HepG2 (cell line): ENCODE results near the gene SLBP. TPM values are rescaled to one million over a fixed set of nuclear protein-coding genes. Genes with fewer than 3 reads are reported as not detected.
A peak's percentile ranks its signal among the peaks of the same experiment; 100 is the strongest.

Experiments
- ATAC-seq: fragments of 200-7000 bp; cut with Tn5 transposase; 3 replicates; pipeline ENCODE4 v1.9.1; 2020; ENCODE audit warnings: mild to moderate bottlenecking, moderate library complexity
- BruUV-seq: library from RNA; stranded (reverse); fragments of 400-500 nt; replicated peaks from 2 replicates; lab custom pipeline; 2021; lab: Mats Ljungman, UMichigan
- CTCF ChIA-PET: fragments of 300-600 bp; formaldehyde crosslinking; extraction: SDS; loops from one replicate; lab custom pipeline; 2021; ENCODE audit warnings: low total read pairs, inconsistent platforms, low intra/inter-chr PET ratio; lab: Yijun Ruan, JAX
- POLR2A ChIA-PET: fragments of 350-600 bp; sonication (Branson Sonifier 250); formaldehyde crosslinking; loops from one replicate; lab custom pipeline; 2020; ENCODE audit warnings: antibody characterized with exemption, inconsistent platforms; lab: Yijun Ruan, JAX
- DNase-seq: peaks from one replicate; pipeline ENCODE4 v3.0.0-alpha.2; 2015; ENCODE audit warnings: low spot score
- FAIRE-seq: peaks from 3 replicates; lab custom pipeline; 2011; peaks lifted over from hg19 to GRCh38; lab: Jason Lieb, UNC
- H2AFZ ChIP-seq: one replicate; pipeline ENCODE4 v1.6.1; 2011; ENCODE audit warnings: low read length, inconsistent platforms
- H3K27ac ChIP-seq: fragments of 300-600 bp; 3 replicates; pipeline ENCODE4 v1.8.0; 2011; ENCODE audit warnings: mixed run types, mild to moderate bottlenecking, mixed read lengths, low read length, inconsistent platforms; ENCODE audit not compliant: insufficient read depth; ENCODE audit errors: extremely low read length
- H3K27me3 ChIP-seq, 2 experiments: fragments of 200-600 bp in 1 of 2; 2 replicates in 1 of 2; 3 replicates in 1 of 2; pipeline versions ENCODE4 v1.6.0 to v1.8.0; 2011; ENCODE audit warnings: low read length in 2 of 2, mild to moderate bottlenecking in 2 of 2, moderate library complexity in 2 of 2, inconsistent platforms in 1 of 2; ENCODE audit not compliant: insufficient read depth in 2 of 2, control insufficient read depth in 1 of 2
- H3K36me3 ChIP-seq, 2 experiments: fragments of 200-600 bp in 1 of 2; replicated peaks in 1 of 2; 2 replicates in 1 of 2; 3 replicates in 1 of 2; pipeline versions ENCODE4 v1.5.1 to v1.8.0; 2011; ENCODE audit warnings: low read length in 2 of 2, inconsistent platforms in 1 of 2; ENCODE audit not compliant: insufficient read depth in 2 of 2, control insufficient read depth in 1 of 2
- H3K4me1 ChIP-seq: 2 replicates; pipeline ENCODE4 v1.5.1; 2012; ENCODE audit warnings: low read length, inconsistent platforms; ENCODE audit not compliant: insufficient read depth
- H3K4me2 ChIP-seq: 2 replicates; pipeline ENCODE4 v1.6.0; 2011; ENCODE audit warnings: low read depth, low read length, inconsistent platforms
- H3K4me3 ChIP-seq, 3 experiments: fragments of 200-600 bp in 1 of 3; sonication (generic), shearing (Covaris generic) in 1 of 3; replicated peaks in 1 of 3; 2 replicates each; pipeline ENCODE4 v1.5.1; 2011 to 2016; ENCODE audit warnings: low read length in 3 of 3, inconsistent platforms in 2 of 3, low read depth in 2 of 3, mild to moderate bottlenecking in 2 of 3, control low read depth in 1 of 3, mixed read lengths in 1 of 3; ENCODE audit not compliant: insufficient read depth in 1 of 3
- H3K79me2 ChIP-seq: one replicate; pipeline ENCODE4 v1.6.1; 2011; ENCODE audit warnings: low read length, inconsistent platforms; ENCODE audit not compliant: insufficient read depth
- H3K9ac ChIP-seq: 2 replicates; pipeline ENCODE4 v1.6.0; 2011; ENCODE audit warnings: mild to moderate bottlenecking, low read depth, low read length, inconsistent platforms; ENCODE audit not compliant: insufficient read depth
- H3K9me3 ChIP-seq: 2 replicates; pipeline ENCODE4 v1.5.1; 2012; ENCODE audit warnings: mild to moderate bottlenecking, low read length
- H4K20me1 ChIP-seq: 2 replicates; pipeline ENCODE4 v1.6.0; 2011; ENCODE audit warnings: inconsistent platforms, mild to moderate bottlenecking, low read length, moderate library complexity; ENCODE audit not compliant: insufficient read depth
- GPN1 ChIP-seq: sonication (generic); formaldehyde crosslinking; IDR thresholded peaks from 2 replicates; pipeline ENCODE4 v1.5.1; 2020; ENCODE audit warnings: missing genetic modification reagents, borderline replicate concordance
- HHEX ChIP-seq: IDR thresholded peaks from 2 replicates; pipeline ENCODE4 v1.6.1; 2016; ENCODE audit warnings: control low read depth
- MTA1 ChIP-seq: sonication (generic); formaldehyde crosslinking; IDR thresholded peaks from 2 replicates; pipeline ENCODE4 v1.4.0; 2020; ENCODE audit warnings: missing genetic modification reagents, mild to moderate bottlenecking, borderline replicate concordance
- SETDB1 ChIP-seq: sonication (generic); formaldehyde crosslinking; IDR thresholded peaks from 2 replicates; pipeline ENCODE4 v1.5.1; 2020; ENCODE audit warnings: missing genetic modification reagents, mild to moderate bottlenecking, borderline replicate concordance
- ZNF768 ChIP-seq: sonication (generic); formaldehyde crosslinking; IDR thresholded peaks from 2 replicates; pipeline ENCODE4 v1.4.0; 2020; ENCODE audit warnings: missing genetic modification reagents
- ZNF773 ChIP-seq: sonication (generic); formaldehyde crosslinking; IDR thresholded peaks from 2 replicates; pipeline ENCODE4 v1.4.0; 2020; ENCODE audit warnings: missing genetic modification reagents, borderline replicate concordance
- WGBS: methylation state at CpG from one replicate; pipeline ENCODE4 v1.1.6; 2017; ENCODE audit warnings: low lambda C conversion rate; 5-methylcytosine and 5-hydroxymethylcytosine counted together
- in situ Hi-C: cut with HindIII; loops from 2 replicates; pipeline ENCODE4 v1.10.0; 2017; ENCODE audit warnings: low pct_unique_long_range_greater_than_20kb; ENCODE audit not compliant: extremely low pct_ligation_motif_present
- intact Hi-C: fragments of 100-400 bp; cut with micrococcal nuclease; formaldehyde crosslinking; loops from one replicate; pipeline ENCODE4 v1.10.0; 2022; ENCODE audit not compliant: unreplicated experiment
- polyA plus RNA-seq, 8 experiments: library from polyadenylated mRNA; depleted of rRNA in 3 of 8; stranded (reverse) in 7 of 8; unstranded in 1 of 8; fragments of >200 nt; fragmentation: Illumina TruSeq in 4 of 8; extraction: Trizol in 4 of 8; gene quantifications; 2 replicates each; pipeline versions ENCODE4 v1.2.1 to v1.2.3, GENCODE V29; 2011 to 2016; ENCODE audit warnings: low read depth in 4 of 8, missing spikeins in 1 of 8, mixed read lengths in 1 of 8; ENCODE audit not compliant: insufficient read depth in 1 of 8
- total RNA-seq, 5 experiments: library from RNA; depleted of rRNA; stranded (reverse); fragments of >200 nt; fragmentation: Illumina TruSeq; extraction: Trizol; gene quantifications; 2 replicates each; pipeline ENCODE4 v1.2.3, GENCODE V29; 2016; ENCODE audit warnings: low read depth in 1 of 5
- TF ChIP-seq, protein P1 (sequence below): sonication (generic); formaldehyde crosslinking; IDR thresholded peaks from 2 replicates; pipeline ENCODE4 v1.4.0; 2020; ENCODE audit warnings: missing genetic modification reagents

Gene SLBP
- total and polyA plus RNA-seq, 2 of the 13 experiments (the other 11 are each of a cell fraction or from before 2014, with no cell fraction given) = 43.9 to 104 TPM

GRCh38 chr4:1644891-1645657, 67.0 kb downstream of the SLBP start:
- H3K4me3 ChIP-seq = peak overlapping the region in 1 of 3 experiments; percentile 34; a peak in 1 of 6 replicates
- ChIA-PET CTCF (no interaction called here), POLR2A (no interaction called here)
- H3K27ac ChIP-seq = no peak overlapping the region
- H3K9me3 ChIP-seq = no peaks in the 10 kb centered on the region
- no peaks in the 10 kb centered on the region for H4K20me1 ChIP-seq
- DNase-seq (no peak), ATAC-seq (peak; percentile 69), FAIRE-seq (no peak)
- no peaks in the 10 kb centered on the region for H3K79me2 ChIP-seq
- in situ Hi-C loops = no loop called here
- H3K36me3 ChIP-seq = no peaks in the 10 kb centered on the region
- H3K27me3 ChIP-seq = peaks cover 0 to 5% of the 10 kb centered on the region in 2 experiments; a peak in 2 of 5 replicates
- 18% methylated on average over 10 of the region's 21 CpGs for WGBS
- no peak overlapping the region for H2AFZ ChIP-seq
- H3K9ac ChIP-seq = no peak overlapping the region
- intact Hi-C loops = no loop called here
- TF ChIP-seq SETDB1 = no peak
- 0 out of 2 replicates have a peak, but pooled peaks have one; percentile 0 for TF ChIP-seq MTA1 (CRISPR knock-in tag)
- TF ChIP-seq GPN1 (CRISPR knock-in tag) = no peak
- TF ChIP-seq HHEX (CRISPR knock-in tag) = no peak
- TF ChIP-seq, protein P1, sequence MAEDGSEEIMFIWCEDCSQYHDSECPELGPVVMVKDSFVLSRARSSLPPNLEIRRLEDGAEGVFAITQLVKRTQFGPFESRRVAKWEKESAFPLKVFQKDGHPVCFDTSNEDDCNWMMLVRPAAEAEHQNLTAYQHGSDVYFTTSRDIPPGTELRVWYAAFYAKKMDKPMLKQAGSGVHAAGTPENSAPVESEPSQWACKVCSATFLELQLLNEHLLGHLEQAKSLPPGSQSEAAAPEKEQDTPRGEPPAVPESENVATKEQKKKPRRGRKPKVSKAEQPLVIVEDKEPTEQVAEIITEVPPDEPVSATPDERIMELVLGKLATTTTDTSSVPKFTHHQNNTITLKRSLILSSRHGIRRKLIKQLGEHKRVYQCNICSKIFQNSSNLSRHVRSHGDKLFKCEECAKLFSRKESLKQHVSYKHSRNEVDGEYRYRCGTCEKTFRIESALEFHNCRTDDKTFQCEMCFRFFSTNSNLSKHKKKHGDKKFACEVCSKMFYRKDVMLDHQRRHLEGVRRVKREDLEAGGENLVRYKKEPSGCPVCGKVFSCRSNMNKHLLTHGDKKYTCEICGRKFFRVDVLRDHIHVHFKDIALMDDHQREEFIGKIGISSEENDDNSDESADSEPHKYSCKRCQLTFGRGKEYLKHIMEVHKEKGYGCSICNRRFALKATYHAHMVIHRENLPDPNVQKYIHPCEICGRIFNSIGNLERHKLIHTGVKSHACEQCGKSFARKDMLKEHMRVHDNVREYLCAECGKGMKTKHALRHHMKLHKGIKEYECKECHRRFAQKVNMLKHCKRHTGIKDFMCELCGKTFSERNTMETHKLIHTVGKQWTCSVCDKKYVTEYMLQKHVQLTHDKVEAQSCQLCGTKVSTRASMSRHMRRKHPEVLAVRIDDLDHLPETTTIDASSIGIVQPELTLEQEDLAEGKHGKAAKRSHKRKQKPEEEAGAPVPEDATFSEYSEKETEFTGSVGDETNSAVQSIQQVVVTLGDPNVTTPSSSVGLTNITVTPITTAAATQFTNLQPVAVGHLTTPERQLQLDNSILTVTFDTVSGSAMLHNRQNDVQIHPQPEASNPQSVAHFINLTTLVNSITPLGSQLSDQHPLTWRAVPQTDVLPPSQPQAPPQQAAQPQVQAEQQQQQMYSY = peak; percentile 96
- peak; percentile 77 for TF ChIP-seq ZNF768 (CRISPR knock-in tag)
- TF ChIP-seq ZNF773 (CRISPR knock-in tag) = no peak
- H3K4me1 ChIP-seq = no peaks in the 10 kb centered on the region
- BruUV-seq = no TSS peak
- peak overlapping the region; percentile 31; the same call in 1 of the 2 replicates for H3K4me2 ChIP-seq
